GM21825 (cell line): ENCODE results near the gene IGFL1.
"Not testable (repeated sequence)": the region's sequence is repeated elsewhere in the genome, so short reads cannot be mapped to it uniquely, and the experiment has no call there.

Experiments used
- ATAC-seq: cut with Tn5 transposase; IDR thresholded peaks from one replicate; pipeline ENCODE4 v1.9.1; 2021; ENCODE audit warnings: mild to moderate bottlenecking, moderate library complexity; ENCODE audit not compliant: unreplicated experiment

Gene IGFL1

DNA sequence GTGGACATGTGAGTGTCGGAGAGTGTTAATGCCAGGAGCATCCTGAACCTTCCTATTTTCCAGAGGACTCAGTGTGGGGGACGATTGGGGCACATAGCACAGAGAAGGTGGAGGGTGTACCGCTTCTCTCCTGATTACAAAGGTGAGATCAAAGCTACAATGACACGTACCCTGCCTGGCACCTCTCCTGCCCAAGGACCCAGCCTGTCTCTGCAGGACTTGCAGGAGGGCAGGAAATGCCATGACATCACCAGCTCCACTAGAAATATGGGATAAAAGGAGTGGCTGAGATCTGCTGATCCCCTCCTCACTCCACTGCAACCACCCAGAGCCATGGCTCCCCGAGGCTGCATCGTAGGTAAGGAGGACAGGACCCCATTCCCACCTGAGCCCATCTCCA lies at the start of gene IGFL1:
Gene IGFL1, plus strand, starts transcription at position 301 of the 400 bp plus-strand sequence. Its CDS starts 33 bp downstream, at position 334.
- no peak for ATAC-seq

DNA sequence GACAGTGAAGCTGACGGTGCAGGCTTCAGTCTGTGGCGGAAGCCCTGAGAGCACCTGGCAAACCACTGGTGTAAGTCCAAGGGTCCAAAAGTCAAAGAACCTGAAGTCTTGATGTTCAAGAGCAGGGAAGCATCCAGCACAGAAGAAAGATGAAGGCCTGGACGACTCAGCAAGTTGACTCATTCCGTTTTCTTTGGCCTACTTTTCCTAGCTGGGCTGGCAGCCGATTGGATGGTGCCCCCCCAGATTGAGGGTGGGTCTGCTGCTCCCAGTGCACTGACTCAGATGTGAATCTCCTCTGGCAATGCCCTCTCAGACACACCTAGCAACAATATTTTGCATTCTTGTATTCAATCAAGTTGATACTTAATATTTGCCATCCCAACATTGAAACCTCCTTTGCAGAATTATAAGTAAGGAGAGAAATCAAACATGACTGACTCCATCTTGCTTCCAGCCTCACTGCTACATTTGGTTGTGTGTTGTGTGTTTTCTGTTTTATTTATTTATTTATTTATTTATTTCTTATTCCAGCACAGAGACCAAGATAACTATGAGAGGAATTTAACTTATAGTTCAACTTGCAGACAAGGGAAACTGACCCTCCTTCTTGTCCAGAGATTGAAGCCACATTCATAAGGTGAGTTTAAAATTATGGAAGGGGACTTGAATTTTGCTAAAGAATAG lies 48.7 kb upstream of the IGFL1 start:
- no peak for ATAC-seq

DNA sequence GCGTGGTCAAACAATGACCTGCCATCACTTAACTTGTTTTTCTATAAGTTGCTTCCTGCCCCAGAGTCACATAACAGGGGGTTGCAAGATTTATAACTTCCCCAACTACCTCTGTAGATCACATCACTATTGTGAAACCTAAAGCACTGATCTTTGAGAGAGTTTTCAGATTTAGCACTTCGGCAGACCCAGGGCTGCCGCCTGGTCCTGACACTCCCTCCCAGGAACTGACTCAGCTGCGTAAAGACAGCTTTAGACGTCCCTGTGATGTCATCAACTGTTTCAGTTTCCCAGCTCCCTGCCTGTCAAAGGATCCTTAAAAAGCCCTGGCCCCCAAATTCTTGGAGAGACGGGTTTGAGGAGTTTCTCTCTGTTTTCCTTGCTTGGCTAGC lies 48.2 kb upstream of the IGFL1 start:
- no peak for ATAC-seq

DNA sequence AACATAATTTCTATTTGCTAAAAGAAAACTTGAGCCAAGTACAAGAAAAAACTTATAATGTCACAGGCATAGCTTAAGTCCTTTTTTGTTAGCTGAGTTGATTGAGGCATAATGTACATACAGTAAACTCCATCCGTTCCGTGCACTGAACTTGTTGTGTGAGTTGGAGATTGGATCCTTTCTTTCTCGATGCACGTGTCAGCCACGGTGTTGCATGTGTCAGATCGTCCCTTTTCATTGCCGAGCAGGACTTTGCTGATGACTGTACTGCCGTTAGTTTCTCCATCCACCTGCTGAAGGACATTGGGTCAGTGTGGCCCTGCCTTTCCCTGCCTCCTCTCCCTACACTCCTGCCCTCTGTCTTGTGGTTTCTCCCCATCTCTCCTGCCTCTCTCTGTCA lies 47.1 kb upstream of the IGFL1 start:
- ATAC-seq: no peak

DNA sequence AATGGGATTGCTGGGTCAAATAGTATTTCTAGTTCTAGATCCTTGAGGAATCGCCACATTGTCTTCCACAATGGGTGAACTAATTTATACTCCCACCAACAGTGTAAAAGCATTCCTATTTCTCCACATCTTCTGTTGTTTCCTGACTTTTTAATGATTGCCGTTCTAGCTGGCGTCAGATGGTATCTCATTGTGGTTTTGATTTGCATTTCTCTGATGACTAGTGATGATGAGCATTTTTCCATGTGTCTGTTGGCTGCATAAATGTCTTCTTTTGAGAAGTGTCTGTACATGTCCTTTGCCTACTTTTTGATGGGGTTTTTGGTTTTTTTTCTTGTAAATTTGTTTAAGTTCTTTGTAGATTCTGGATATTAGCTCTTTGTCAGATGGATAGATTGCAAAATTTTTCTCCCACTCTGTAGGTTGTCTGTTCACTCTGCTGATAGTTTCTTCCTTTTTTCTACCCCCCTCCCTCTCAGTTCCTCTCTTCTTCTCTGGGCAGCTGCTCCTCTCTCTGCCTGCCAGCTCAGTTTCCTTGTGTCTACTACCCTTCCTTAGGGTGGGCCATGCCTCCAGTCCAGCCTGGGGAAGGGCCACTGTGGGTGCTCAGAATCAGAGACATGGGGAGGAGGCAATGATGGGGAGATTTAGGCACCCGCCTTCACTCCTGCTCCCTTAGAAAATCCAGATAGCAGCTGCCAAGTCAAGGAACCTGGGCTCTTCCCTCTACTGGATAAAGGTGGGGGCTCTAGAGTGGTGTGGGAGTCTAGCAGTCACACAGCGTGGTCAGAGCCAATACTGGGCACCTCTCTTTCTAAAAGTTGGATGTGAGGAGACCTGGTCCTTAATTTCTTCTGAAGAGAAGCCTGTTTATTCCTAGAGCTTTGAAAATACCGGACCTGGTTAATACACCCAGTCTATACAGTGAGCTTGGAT lies 44.5 kb upstream of the IGFL1 start:
- not testable (repeated sequence) for ATAC-seq

DNA sequence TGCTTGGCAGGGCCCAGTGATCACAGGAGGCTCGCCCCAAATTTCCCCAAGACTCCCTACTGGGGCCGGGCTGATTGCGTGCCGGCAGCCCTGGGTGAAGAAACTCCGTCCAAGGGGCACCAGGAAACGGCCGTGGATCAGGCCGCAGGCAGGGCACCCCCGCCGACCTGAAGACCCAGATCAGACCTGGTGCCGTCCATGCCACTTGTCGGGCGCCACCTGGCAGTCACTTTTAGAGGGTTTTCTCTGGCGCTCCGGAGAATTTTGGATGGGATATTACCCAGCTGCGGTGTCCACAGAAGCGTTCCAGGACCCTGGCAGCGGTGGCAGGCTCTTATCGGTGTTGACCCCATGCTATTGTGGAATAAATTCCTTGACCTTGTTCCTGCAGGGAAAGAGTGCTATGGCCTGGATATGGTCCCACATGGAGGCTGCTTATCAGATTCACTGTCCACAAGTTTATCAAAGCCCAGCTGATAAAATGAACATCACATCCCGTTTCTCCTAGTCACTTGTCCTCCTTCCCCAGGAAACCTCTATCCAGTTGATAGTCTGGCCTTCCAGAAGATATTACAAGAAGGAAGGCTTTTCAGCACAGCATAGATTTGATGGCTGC lies 43.3 kb upstream of the IGFL1 start:
- no peak for ATAC-seq

DNA sequence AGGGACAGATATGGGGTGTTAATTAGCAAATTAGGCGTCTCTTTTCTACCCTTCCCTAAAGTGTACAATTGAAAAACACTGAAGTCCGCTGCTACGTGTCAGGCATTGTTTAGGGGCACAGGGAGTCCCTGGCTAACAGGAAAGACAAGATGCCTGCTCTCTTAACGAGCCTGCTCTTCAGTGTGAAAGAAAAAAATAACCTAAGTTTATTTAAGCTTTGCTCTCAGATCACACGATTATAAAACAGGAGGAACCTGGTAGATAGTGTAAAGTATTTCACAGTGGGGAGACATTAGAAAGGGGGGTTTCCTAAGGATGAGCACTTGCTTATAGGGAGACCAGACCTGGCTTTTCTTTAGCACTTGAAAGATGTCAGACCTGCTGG lies 42.8 kb upstream of the IGFL1 start:
- no peak for ATAC-seq

DNA sequence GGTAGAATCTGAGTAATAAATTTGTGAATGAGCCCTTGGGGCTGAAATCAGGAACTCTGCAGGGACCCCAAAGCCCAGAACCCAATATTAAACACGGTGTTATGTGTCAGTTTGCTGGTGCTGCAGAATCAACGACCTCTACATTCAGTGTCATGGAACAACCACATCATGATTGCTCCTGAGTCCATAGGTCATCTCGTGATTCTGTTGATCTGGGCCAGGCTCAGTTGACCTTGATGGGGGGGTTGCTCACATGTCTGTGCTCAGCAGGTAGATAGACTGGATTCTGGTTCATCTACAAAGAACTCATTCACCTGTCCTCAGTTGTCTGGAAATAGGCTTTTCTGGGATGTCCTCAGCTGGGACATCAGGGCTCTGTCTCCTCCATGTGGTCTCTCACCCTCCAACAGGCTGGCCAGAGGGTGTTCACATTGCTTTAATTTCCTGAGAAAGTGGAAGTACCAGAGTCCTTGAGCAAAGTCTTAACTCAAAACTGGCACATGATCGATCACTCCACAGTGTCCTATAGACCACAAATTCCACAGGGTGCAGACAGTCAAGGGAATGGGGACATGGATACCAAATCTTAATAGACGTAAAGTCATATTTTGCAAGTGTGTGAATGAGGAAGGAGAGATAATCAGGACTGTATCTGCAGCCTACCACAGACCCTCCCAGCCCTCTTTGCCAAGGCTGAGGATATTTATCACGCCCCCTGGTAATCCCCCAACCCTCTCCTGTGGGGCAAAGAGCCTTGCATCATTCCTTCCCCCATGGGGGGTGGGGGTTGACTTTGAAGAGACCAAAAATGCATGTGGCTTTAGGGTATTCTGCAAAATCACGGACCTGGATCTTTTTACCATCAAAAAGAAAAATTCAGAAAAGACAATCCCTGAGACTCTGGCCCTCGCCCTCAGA lies 39.3 kb upstream of the IGFL1 start:
- no peak for ATAC-seq

DNA sequence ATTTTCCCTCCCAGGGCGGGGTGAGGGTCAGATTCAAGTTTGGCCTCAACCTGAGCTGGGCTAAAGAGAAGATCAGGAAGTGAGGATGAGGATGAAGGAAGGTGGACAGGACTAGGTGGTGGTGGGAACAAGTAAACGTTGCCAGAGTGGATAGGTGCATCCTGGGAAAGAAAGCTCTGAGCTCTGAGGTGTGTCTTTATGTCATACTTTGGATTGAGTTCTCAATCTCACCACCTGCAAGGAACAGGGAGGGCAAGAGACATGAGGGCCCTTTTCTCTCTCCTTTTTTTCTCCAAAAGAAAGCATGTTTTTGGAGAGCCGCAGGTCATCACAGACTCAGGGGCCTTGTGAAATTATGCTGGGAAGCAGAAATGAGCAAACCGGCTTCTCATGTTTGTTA lies 38.2 kb upstream of the IGFL1 start:
- ATAC-seq: no peak

DNA sequence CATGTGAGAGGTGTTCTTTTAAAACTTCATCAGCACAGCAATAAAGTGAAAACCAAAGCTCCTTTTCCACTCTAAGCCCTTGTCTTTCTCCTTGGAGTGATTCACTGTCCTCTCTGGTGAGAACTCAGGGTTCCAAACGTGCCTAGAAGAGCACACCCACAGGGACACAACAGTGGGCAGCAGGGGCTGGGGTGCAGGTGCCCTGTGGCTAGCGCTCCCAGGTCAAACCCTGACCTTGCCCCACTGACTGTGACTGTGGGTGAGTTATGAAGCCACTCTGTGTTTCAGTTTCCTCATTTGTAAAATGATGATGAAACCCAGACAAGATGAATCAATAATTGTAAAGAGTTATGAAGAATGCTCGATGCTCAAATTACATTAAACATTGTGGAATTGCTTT lies 37.6 kb upstream of the IGFL1 start:
- ATAC-seq: no peak

DNA sequence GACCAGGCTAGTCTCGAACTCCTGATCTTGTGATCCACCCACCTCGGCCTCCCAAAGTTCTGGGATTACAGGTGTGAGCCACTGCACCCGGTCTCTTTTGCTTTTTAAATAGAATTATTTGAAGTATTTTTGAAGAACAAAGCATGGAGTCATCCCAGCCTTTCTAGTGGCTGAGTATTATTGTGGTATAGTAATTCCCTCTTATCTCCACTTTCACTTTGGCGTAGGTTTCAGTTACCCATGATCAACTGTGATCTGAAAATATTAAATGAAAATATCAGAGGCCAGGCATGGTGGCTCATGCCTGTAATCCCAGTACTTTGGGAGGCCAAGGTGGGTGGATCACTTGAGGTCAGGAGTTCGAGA lies 36.9 kb upstream of the IGFL1 start:
- ATAC-seq: not testable (repeated sequence)

DNA sequence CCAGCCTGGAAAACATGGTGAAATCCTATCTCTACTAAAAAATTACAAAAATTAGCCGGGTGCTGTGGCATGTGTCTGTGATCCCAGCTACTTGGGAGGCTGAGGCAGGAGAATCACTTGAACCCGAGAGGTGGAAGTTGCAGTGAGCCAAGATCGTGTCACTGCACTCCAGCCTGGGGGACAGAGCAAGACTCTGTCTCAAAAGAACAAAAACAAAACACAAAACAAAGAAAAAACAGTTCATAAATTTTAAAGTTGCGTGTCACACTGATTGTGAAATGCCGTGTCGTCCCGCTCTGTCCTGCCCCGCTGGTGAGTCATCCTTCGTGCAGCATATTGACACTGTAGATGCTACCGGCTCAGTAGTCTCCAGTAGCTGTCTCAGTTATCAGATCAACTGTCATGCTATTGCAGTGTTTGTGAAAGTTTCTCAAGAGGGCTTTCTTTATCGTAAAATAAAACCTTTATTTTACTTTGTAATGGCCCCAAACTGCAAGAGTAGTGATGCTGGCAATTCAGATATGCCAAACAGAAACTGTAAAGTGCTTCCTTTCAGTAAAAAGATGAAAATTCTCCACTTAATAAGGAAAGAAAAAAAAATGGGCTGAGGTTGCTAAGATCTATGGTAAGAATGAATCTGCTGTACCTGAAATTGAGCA lies 36.4 kb upstream of the IGFL1 start:
- no peak for ATAC-seq

DNA sequence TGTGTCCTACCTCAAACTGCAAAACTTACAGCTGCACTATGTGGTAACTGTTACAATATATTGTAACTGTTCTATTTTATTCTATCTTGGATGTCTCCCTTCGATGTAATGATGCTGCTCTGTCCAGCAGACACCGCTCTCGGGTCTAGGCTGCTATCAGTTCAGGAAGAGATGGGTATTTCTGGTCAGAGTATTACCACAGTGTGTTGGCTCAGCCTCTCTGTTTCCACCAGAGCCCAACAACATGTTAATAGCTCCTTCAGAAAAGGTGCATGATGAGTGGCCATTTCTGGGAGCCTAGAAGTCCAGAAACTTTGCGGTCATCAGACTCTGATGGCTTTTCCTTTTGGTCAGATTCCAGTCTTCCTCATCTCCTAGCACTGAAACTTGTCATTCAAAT lies 35.9 kb upstream of the IGFL1 start:
- ATAC-seq: no peak

DNA sequence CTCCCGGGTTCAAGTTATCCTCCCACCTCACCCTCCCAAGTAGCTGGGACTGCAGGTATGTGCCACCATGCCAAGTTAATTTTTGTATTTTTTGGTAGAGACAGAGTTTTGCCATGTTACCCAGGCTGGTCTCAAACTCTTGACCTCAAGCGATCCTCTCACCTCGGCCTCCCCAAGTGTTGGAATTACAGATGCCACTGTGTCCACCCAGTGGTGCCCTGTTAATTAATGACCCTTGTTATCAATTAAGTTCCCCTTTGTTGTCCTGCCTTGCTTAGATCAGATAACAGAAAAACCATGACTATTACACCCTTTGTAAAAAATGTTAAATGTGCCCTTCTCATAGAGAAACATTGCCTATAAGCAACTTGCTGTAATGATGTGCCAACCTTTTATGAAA lies 34.4 kb upstream of the IGFL1 start:
- no peak for ATAC-seq

DNA sequence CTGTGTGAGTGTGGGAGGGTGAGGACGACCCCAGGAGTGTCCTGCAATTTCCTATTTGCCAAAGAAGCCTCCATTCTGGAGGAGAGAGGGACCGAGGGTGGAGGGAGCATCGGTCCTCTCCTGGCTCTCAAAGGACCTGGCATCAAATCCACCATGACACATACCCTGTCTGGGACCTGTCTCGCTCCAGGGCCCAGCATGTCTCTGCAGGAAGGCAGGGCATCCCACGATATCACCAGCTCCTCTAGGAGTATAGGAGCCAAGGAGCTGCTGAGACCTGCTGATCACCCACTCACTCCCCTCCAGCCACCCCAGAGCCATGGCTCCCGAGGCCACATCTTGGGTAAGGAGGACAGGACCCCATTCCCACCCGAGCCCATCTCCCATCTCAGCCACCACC lies 33.6 kb upstream of the IGFL1 start:
- ATAC-seq: not testable (repeated sequence)

DNA sequence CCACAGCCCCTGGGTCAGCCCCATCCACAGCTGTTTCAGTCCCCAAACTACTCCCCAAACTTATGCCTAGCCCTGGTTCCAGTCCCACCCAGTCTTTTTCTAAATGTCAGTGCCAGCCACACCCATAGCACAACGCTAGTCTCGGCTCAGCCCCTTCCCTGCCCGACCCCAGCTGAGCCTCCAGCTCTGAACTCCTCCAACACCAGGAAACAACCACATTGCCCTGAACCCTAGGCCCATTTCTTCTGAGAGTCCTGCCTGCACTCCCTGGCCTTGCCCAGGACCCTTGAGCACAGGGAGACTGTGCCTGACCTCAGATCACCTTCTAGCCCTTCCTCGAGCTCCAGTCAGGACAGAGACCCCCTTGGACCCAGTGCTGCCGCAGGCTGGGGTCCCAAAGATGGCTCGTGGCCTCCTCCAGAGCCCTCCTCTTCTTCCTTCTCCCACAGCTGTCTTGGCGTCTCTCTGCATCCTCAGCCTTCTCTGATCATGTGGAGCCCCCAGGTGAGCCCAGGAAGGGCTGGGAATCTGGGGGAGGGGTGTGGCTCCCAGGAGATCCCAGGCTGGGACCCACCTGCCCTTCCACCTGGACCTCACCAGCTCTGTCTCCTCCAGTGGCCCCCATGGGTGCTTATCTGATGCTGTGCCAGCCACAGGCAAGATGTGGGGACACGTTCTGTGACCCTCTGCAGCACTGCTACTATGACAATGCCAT lies 33.0 kb upstream of the IGFL1 start:
- no peak for ATAC-seq

DNA sequence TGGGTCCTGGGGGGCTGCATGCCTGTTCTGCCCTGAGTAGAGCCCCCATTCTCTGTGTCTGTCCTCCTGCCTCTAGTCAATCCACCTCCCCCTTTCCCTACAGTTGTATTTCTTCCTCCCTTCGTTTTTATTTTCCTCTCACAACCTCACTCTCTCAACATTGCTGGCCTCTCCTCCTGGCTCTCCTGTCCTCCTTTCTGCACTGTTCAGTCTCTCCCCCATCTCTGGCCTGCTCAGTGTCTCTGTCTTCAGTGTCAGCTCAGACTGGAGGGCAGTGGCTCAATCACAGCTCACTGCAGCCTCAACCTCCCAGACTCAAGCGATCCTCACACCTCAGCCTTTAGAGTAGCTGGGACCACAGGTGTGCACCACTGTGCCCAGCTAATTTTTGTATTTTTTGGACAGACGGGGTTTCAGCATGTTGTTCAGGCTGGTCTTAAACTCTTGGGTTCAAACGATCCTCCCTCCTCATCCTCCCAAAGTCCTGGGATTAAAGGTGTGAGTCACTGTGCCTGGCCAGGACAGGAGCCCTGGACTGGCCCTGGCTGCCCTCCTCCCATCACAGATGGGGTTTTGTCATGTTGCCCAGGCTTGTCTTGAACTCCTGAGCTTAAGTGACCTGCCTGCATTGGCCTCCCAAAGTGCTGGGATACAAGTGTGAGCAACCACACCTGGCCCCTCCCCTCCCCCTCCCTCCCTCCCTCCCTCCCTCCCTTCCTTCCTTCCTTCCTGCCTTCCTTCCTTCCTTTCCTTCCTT lies 32.0 kb upstream of the IGFL1 start:
- no peak for ATAC-seq

DNA sequence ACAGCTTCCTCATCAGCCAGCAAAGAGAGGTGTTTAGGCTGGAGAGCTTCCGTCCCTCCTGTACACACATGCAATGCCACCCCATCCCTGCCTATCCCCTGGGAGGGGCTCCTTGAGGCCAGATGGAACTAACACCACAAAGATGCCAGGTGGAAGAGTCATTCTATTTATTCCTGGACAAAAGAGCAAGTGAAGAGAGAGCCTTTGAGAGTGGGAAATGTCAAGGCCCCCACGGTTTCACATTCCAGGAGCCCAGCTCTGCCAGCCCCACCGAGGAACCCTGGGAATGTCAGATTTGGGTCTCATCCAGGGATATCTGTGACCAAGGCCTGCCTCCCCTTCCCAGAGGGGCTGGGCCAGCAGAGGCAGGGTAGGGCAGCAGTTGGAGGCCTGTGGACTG lies 30.8 kb upstream of the IGFL1 start:
- no peak for ATAC-seq
